Erythroblast (primary cell): ENCODE results near the gene IGFBP4.

ENCODE experiments used
- GATA1 ChIP-seq: IDR thresholded peaks from 2 replicates; pipeline ENCODE4 v1.6.1; 2011; ENCODE audit warnings: low read depth, mild to moderate bottlenecking, control low read depth, low read length, moderate library complexity
- POLR2A ChIP-seq: IDR thresholded peaks from 2 replicates; pipeline ENCODE4 v1.6.1; 2011; ENCODE audit warnings: mild to moderate bottlenecking, low read length

DNA sequence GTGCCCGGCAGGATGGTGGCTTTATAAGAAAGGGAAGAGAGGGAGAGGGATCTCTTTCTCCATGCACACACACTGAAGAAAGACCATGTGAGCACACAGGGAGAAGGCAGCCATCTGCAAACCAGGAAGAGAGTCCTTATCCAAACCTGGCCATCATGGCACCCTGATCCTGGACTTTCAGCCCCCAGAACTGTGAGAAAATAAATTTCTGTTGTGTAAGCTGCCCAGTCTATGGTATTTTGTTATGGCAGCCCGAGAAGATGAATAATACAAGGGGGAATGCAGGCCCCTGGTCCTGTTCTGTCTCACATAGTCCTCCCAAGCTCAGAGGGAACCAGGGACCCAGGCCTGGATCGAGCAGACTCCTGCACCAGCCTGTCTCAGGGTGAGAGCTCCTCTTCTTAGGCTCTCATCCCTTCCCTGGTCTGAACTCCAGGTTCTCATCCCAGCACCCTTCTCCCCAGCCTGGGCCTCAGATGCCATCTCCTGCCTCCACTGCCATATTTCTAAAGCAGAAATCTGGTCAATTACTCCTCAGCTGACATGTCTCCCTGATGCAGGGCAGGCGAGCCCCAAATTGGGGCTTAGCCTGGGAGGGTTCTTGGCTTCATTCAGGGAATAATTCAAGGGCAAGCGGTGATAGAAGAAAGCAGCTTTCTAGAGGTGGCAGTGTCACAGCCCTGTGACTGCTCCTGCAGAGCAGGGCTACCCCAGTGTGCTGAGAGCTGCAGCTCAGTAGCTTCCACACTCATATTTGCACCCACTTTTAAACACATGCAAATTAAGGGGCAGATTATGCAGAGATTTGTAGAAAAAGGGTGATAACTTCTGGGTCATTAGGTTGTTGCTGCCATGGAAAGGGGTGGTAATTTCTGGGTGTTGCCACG is 28.8 kb downstream of the IGFBP4 start:
- TF ChIP-seq POLR2A (no peak), GATA1 (no peak)
